Measurements from ENCODE around the gene NUP214.

NUP214 gene

DNA sequence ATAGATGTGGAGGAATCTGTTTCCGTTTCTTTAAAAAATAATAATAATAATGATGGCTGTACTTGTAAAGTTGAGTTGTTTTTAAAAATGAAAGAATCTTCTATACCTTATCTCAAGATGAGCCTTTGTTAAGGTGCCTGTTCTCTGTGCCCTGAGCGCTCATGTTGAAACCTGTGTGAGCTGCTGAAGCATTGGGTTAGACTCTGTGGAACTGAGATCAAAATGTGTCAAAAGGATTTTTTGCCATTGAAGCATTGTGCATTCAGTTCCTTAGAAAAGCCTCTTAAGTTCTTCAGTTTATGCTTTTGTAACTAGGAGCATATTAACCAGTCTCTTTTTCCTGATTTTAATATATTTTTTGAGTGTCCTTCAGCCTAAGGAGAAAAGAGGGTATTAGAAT lies 67.7 kb downstream of the NUP214 start:
- no peak overlapping the region for H3K4me3 Mint-ChIP-seq
- no peaks in the 10 kb centered on the region for H3K9me3 Mint-ChIP-seq
- TF ChIP-seq, protein P1, sequence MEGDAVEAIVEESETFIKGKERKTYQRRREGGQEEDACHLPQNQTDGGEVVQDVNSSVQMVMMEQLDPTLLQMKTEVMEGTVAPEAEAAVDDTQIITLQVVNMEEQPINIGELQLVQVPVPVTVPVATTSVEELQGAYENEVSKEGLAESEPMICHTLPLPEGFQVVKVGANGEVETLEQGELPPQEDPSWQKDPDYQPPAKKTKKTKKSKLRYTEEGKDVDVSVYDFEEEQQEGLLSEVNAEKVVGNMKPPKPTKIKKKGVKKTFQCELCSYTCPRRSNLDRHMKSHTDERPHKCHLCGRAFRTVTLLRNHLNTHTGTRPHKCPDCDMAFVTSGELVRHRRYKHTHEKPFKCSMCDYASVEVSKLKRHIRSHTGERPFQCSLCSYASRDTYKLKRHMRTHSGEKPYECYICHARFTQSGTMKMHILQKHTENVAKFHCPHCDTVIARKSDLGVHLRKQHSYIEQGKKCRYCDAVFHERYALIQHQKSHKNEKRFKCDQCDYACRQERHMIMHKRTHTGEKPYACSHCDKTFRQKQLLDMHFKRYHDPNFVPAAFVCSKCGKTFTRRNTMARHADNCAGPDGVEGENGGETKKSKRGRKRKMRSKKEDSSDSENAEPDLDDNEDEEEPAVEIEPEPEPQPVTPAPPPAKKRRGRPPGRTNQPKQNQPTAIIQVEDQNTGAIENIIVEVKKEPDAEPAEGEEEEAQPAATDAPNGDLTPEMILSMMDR (IDR thresholded peaks at IDR 0.05): no peak
- H3K4me1 Mint-ChIP-seq: peaks cover 6% of the 10 kb centered on the region
- peaks cover 67% of the 10 kb centered on the region for H3K36me3 Mint-ChIP-seq (ENCODE audit: low read depth)
- no peak for DNase-seq
- no peak overlapping the region for H3K27ac Mint-ChIP-seq
- H3K27me3 Mint-ChIP-seq (ENCODE audit: low read depth, poor library complexity): peaks cover 2% of the 10 kb centered on the region

DNA sequence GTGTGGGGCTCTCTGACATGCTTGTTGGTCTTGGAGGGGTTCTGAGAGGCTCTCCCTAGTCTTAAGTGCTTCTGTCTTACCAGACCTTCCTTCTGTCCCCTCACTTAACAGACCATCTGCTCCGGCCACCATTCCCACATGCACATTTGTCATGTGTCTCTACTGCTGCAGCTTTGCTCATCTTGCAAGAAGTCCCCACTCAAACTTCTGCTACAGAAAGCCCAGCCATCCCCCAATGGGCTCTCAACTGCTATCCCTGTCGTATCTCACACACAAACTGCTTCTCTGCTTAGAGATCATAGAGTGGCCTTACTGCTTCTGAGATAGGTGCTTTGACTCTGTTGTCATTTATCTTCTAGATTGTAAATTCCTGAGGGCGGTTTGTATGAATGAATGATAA lies 69.4 kb downstream of the NUP214 start:
- H3K27me3 Mint-ChIP-seq (ENCODE audit: low read depth, poor library complexity): peaks cover 2% of the 10 kb centered on the region
- peak overlapping the region; percentile 7 for H3K27ac Mint-ChIP-seq
- TF ChIP-seq, protein P1 (IDR thresholded peaks at IDR 0.05): no peak
- no peak overlapping the region for H3K4me3 Mint-ChIP-seq
- no peaks in the 10 kb centered on the region for H3K9me3 Mint-ChIP-seq
- DNase-seq: no peak
- peaks cover 6% of the 10 kb centered on the region for H3K4me1 Mint-ChIP-seq
- peaks cover 66% of the 10 kb centered on the region for H3K36me3 Mint-ChIP-seq (ENCODE audit: low read depth)

DNA sequence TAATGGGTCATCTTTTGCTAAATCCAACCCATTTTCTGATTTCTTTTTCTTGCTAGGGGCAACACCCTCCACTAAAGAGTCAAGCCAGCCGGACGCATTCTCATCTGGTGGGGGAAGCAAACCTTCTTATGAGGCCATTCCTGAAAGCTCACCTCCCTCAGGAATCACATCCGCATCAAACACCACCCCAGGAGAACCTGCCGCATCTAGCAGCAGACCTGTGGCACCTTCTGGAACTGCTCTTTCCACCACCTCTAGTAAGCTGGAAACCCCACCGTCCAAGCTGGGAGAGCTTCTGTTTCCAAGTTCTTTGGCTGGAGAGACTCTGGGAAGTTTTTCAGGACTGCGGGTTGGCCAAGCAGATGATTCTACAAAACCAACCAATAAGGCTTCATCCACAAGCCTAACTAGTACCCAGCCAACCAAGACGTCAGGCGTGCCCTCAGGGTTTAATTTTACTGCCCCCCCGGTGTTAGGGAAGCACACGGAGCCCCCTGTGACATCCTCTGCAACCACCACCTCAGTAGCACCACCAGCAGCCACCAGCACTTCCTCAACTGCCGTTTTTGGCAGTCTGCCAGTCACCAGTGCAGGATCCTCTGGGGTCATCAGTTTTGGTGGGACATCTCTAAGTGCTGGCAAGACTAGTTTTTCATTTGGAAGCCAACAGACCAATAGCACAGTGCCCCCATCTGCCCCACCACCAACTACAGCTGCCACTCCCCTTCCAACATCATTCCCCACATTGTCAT lies 72.0 kb downstream of the NUP214 start:
- H3K4me3 Mint-ChIP-seq: no peak overlapping the region
- H3K36me3 Mint-ChIP-seq (ENCODE audit: low read depth): peaks cover 81% of the 10 kb centered on the region
- H3K4me1 Mint-ChIP-seq: no peaks in the 10 kb centered on the region
- H3K9me3 Mint-ChIP-seq: no peaks in the 10 kb centered on the region
- H3K27ac Mint-ChIP-seq: no peak overlapping the region
- TF ChIP-seq, protein P1 (IDR thresholded peaks at IDR 0.05): no peak
- DNase-seq: no peak
- H3K27me3 Mint-ChIP-seq (ENCODE audit: low read depth, poor library complexity): peaks cover 5% of the 10 kb centered on the region

DNA sequence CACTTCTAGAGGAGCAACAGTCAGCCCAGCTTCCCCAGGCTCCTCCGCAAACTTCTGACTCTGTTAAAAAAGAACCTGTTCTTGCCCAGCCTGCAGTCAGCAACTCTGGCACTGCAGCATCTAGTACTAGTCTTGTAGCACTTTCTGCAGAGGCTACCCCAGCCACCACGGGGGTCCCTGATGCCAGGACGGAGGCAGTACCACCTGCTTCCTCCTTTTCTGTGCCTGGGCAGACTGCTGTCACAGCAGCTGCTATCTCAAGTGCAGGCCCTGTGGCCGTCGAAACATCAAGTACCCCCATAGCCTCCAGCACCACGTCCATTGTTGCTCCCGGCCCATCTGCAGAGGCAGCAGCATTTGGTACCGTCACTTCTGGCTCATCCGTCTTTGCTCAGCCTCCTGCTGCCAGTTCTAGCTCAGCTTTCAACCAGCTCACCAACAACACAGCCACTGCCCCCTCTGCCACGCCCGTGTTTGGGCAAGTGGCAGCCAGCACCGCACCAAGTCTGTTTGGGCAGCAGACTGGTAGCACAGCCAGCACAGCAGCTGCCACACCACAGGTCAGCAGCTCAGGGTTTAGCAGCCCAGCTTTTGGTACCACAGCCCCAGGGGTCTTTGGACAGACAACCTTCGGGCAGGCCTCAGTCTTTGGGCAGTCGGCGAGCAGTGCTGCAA lies 72.8 kb downstream of the NUP214 start:
- Mint-ChIP-seq H3K36me3 (ENCODE audit: low read depth) (peaks cover 77% of the 10 kb centered on the region), H3K9me3 (no peaks in the 10 kb centered on the region), H3K27me3 (ENCODE audit: low read depth, poor library complexity) (peaks cover 5% of the 10 kb centered on the region), H3K4me3 (no peak overlapping the region), H3K27ac (no peak overlapping the region), H3K4me1 (no peaks in the 10 kb centered on the region)
- TF ChIP-seq, protein P1 (IDR thresholded peaks at IDR 0.05): no peak
- DNase-seq: no peak

DNA sequence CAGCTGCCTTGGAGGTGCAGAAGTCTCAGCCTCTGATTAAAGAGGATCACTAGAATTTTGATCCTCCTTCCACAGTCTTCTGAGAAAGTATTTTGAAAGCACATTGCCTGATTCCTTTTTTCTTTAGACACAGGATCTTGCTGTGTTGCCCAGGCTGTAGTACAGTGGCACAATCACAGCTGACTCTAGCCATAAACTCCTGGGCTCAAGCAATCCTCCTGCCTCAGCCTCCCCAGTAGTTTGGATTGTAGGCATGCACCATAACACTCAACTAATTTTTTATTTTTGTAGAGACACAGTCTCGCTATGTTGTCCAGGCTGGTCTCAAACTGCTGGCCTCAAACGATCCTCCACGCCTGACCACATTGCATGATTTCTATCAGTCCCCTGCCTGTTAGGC lies 76.5 kb downstream of the NUP214 start:
- TF ChIP-seq, protein P1 (IDR thresholded peaks at IDR 0.05): no peak
- H3K4me1 Mint-ChIP-seq: no peaks in the 10 kb centered on the region
- peaks cover 3% of the 10 kb centered on the region for H3K27me3 Mint-ChIP-seq (ENCODE audit: low read depth, poor library complexity)
- H3K27ac Mint-ChIP-seq: no peak overlapping the region
- H3K4me3 Mint-ChIP-seq: no peak overlapping the region
- peaks cover 79% of the 10 kb centered on the region for H3K36me3 Mint-ChIP-seq (ENCODE audit: low read depth)
- DNase-seq: no peak
- no peaks in the 10 kb centered on the region for H3K9me3 Mint-ChIP-seq

All from nephron progenitor cell (in vitro differentiated cells).